Choroid plexus epithelial cell (primary cell): ENCODE results near the gene PLEKHA4.

Experiments
- DNase-seq: peaks from one replicate; pipeline ENCODE4 v3.0.0-alpha.2; 2010; ENCODE audit warnings: low read depth
- H3K4me3 ChIP-seq: 2 replicates; pipeline ENCODE4 v1.5.1; 2011; ENCODE audit warnings: low read depth, mild to moderate bottlenecking, control low read depth, low read length, moderate library complexity
- CTCF ChIP-seq: conservative IDR thresholded peaks from 2 replicates; pipeline ENCODE4 v1.5.1; 2011; ENCODE audit warnings: low read depth, mild to moderate bottlenecking, control low read depth, inconsistent platforms, low read length, moderate library complexity

Gene PLEKHA4

GRCh38 chr19:48819366-48819816 is 49.0 kb downstream of the PLEKHA4 start:
- no peak overlapping the region for H3K4me3 ChIP-seq
- peak; percentile 81 for DNase-seq
- no peak for TF ChIP-seq CTCF

GRCh38 chr19:48818234-48818820 is 50.1 kb downstream of the PLEKHA4 start:
- no peak for TF ChIP-seq CTCF
- no peak overlapping the region for H3K4me3 ChIP-seq
- DNase-seq = no peak

GRCh38 chr19:48817585-48818124 is 50.8 kb downstream of the PLEKHA4 start:
- TF ChIP-seq CTCF = no peak
- DNase-seq = no peak

GRCh38 chr19:48815870-48816501 is 52.4 kb downstream of the PLEKHA4 start:
- TF ChIP-seq CTCF = peak; percentile 4
- peak; percentile 46 for DNase-seq

More at GRCh38 chr19:48817585-48818124, 50.8 kb downstream of the PLEKHA4 start:
- no peak overlapping the region for H3K4me3 ChIP-seq

GRCh38 chr19:48814895-48815294 is 53.5 kb downstream of the PLEKHA4 start:
- TF ChIP-seq CTCF = no peak
- H3K4me3 ChIP-seq = no peak overlapping the region

More at GRCh38 chr19:48815870-48816501, 52.4 kb downstream of the PLEKHA4 start:
- no peak overlapping the region for H3K4me3 ChIP-seq

GRCh38 chr19:48813123-48813913 is 55.1 kb downstream of the PLEKHA4 start:
- DNase-seq = no peak
- TF ChIP-seq CTCF = peak; percentile 42
- no peak overlapping the region for H3K4me3 ChIP-seq

More at GRCh38 chr19:48814895-48815294, 53.5 kb downstream of the PLEKHA4 start:
- no peak for DNase-seq
